MM.1S (cell line): ENCODE measurements around the gene SLC30A1.

Experiments used
- DNase-seq: peaks from one replicate; pipeline ENCODE4 v3.0.0-alpha.2; 2015
- H2AFZ ChIP-seq: fragments of 300-600 bp; sonication (generic); 2 replicates; pipeline ENCODE4 v1.6.0; 2016; ENCODE audit warnings: antibody characterized with exemption, low read length
- H3F3A ChIP-seq: fragments of 300-600 bp; sonication (generic); 2 replicates; pipeline ENCODE4 v1.6.1; 2016; ENCODE audit warnings: mild to moderate bottlenecking, antibody characterized with exemption, low read length, moderate library complexity, mixed read lengths; ENCODE audit not compliant: insufficient read depth
- H3K27ac ChIP-seq: fragments of 300-600 bp; sonication (generic); 2 replicates; pipeline ENCODE4 v1.5.1; 2016; ENCODE audit warnings: mild to moderate bottlenecking, low read length
- H3K27me3 ChIP-seq: fragments of 300-600 bp; sonication (generic); replicated peaks from 2 replicates; pipeline ENCODE4 v1.6.0; 2016; ENCODE audit warnings: low read length; ENCODE audit not compliant: insufficient read depth
- H3K36me3 ChIP-seq: fragments of 300-600 bp; sonication (generic); replicated peaks from 2 replicates; pipeline ENCODE4 v1.6.1; 2016; ENCODE audit warnings: mild to moderate bottlenecking, low read length, mixed read lengths; ENCODE audit not compliant: insufficient read depth
- H3K4me1 ChIP-seq: fragments of 300-600 bp; sonication (generic); 2 replicates; pipeline ENCODE4 v1.6.1; 2016; ENCODE audit warnings: low read length, mixed read lengths
- H3K4me2 ChIP-seq: fragments of 300-600 bp; sonication (generic); 2 replicates; pipeline ENCODE4 v1.6.0; 2016; ENCODE audit warnings: low read depth, low read length
- H3K4me3 ChIP-seq: fragments of 300-600 bp; sonication (generic); 2 replicates; pipeline ENCODE4 v1.5.1; 2016; ENCODE audit warnings: low read length, mixed read lengths
- H3K79me2 ChIP-seq: fragments of 300-600 bp; sonication (generic); 2 replicates; pipeline ENCODE4 v1.6.1; 2016; ENCODE audit warnings: mixed run types, low read length, mixed read lengths
- H3K9ac ChIP-seq: fragments of 300-600 bp; sonication (generic); 2 replicates; pipeline ENCODE4 v1.6.1; 2016; ENCODE audit warnings: low read length, mixed read lengths
- H3K9me2 ChIP-seq: fragments of 300-600 bp; sonication (generic); replicated peaks from 2 replicates; pipeline ENCODE4 v1.6.1; 2016; ENCODE audit warnings: mild to moderate bottlenecking, low read length, mixed read lengths; ENCODE audit not compliant: insufficient read depth
- H3K9me3 ChIP-seq: fragments of 300-600 bp; sonication (generic); replicated peaks from 2 replicates; pipeline ENCODE4 v1.6.1; 2016; ENCODE audit warnings: mild to moderate bottlenecking, low read length, mixed read lengths; ENCODE audit not compliant: insufficient read depth
- H4K20me1 ChIP-seq: fragments of 300-600 bp; sonication (generic); 2 replicates; pipeline ENCODE4 v1.6.1; 2016; ENCODE audit warnings: mild to moderate bottlenecking, low read length, moderate library complexity, mixed read lengths; ENCODE audit not compliant: insufficient read depth
- CTCF ChIP-seq: fragments of 300-600 bp; sonication (generic); IDR thresholded peaks from 2 replicates; pipeline ENCODE4 v1.5.1; 2016; ENCODE audit warnings: antibody characterized with exemption, low read length, mixed read lengths
- EZH2 ChIP-seq: fragments of 300-600 bp; sonication (generic); optimal IDR thresholded peaks from 2 replicates; pipeline ENCODE3; 2017; ENCODE audit warnings: low read depth, mild to moderate bottlenecking, antibody characterized with exemption, low read length, mixed read lengths
- EZH2phosphoT487 ChIP-seq: fragments of 300-600 bp; sonication (generic); IDR thresholded peaks from 2 replicates; pipeline ENCODE4 v1.6.1; 2018; ENCODE audit warnings: antibody characterized with exemption, low read length

The SLC30A1 gene

GRCh38 chr1:211610779-211611556 is 32.0 kb upstream of the SLC30A1 start:
- Histone ChIP-seq H3K27ac (no peak overlapping the region), H3K9ac (no peak overlapping the region), H3K79me2 (peaks cover 3% of the 10 kb centered on the region), H3K4me2 (no peak overlapping the region), H3K9me2 (no peaks in the 10 kb centered on the region), H3K4me3 (no peak overlapping the region), H3K9me3 (no peaks in the 10 kb centered on the region), H3K36me3 (no peaks in the 10 kb centered on the region), H3K27me3 (no peaks in the 10 kb centered on the region), H3F3A (peaks cover 8% of the 10 kb centered on the region), H4K20me1 (no peaks in the 10 kb centered on the region), H2AFZ (no peak overlapping the region), H3K4me1 (peaks cover 14% of the 10 kb centered on the region)
- DNase-seq: no peak
- TF ChIP-seq EZH2 (no peak), EZH2phosphoT487 (no peak), CTCF (no peak)

- Histone ChIP-seq H3K9me3 (no peaks in the 10 kb centered on the region), H3K9ac (no peak overlapping the region), H3K36me3 (no peaks in the 10 kb centered on the region), H3F3A (peaks cover 8% of the 10 kb centered on the region), H4K20me1 (no peaks in the 10 kb centered on the region), H3K27ac (no peak overlapping the region), H3K4me2 (no peak overlapping the region), H3K9me2 (no peaks in the 10 kb centered on the region), H3K79me2 (peaks cover 14% of the 10 kb centered on the region), H2AFZ (no peak overlapping the region), H3K27me3 (no peaks in the 10 kb centered on the region), H3K4me3 (no peak overlapping the region), H3K4me1 (peaks cover 18% of the 10 kb centered on the region)
- TF ChIP-seq EZH2phosphoT487 (no peak), EZH2 (no peak), CTCF (no peak)
- no peak for DNase-seq
Measured at GRCh38 chr1:211609120-211610024, 30.4 kb upstream of the SLC30A1 start.

GRCh38 chr1:211607754-211608473 is 29.0 kb upstream of the SLC30A1 start:
- peak overlapping the region; percentile 84; the same call in 1 of the 2 replicates for H3K4me2 ChIP-seq
- DNase-seq: no peak
- peak overlapping the region; percentile 54; the same call in 1 of the 2 replicates for H3K9ac ChIP-seq
- TF ChIP-seq CTCF: no peak
- TF ChIP-seq EZH2: no peak
- TF ChIP-seq EZH2phosphoT487: no peak
- no peaks in the 10 kb centered on the region for H3K27me3 ChIP-seq
- peaks cover 12% of the 10 kb centered on the region; the same call in 1 of the 2 replicates for H3K4me1 ChIP-seq
- H3K9me2 ChIP-seq: no peaks in the 10 kb centered on the region
- H4K20me1 ChIP-seq: no peaks in the 10 kb centered on the region
- H3K79me2 ChIP-seq: peaks cover 14% of the 10 kb centered on the region
- no peak overlapping the region; the same call in 1 of the 2 replicates for H3K27ac ChIP-seq
- peaks cover 8% of the 10 kb centered on the region for H3F3A ChIP-seq
- peak overlapping the region; percentile 59; the same call in 1 of the 2 replicates for H3K4me3 ChIP-seq
- no peaks in the 10 kb centered on the region for H3K9me3 ChIP-seq
- H2AFZ ChIP-seq: peak overlapping the region; percentile 95; the same call in 1 of the 2 replicates
- H3K36me3 ChIP-seq: no peaks in the 10 kb centered on the region
